Natural killer cell (primary cell): Measurements from ENCODE around the gene HOXC5. TPM values are rescaled to one million over a fixed set of nuclear protein-coding genes. Genes with fewer than 3 reads are reported as not detected.
A peak's percentile ranks its signal among the peaks of the same experiment; 100 is the strongest.

Source experiments
- ATAC-seq, 3 donors: fragments of 150-1000 bp in 2 of 3; fragments of 200-7000 bp in 1 of 3; cut with Tn5 transposase; 1 replicate in 1 of 3; 2 replicates in 2 of 3; pipeline ENCODE4 v1.10.0; 2021; ENCODE audit warnings: mild to moderate bottlenecking in 2 of 3, moderate library complexity in 2 of 3
- DNase-seq, 2 donors: peaks; one replicate each; pipeline versions ENCODE4 v3.0.0 to v3.0.0-alpha.2; 2013 to 2021; ENCODE audit warnings: mixed read lengths in 1 of 2
- H3K27ac ChIP-seq: one replicate; pipeline ENCODE4 v1.5.1; 2013; ENCODE audit warnings: mild to moderate bottlenecking, low read length
- H3K27me3 ChIP-seq: one replicate; pipeline ENCODE4 v1.6.1; 2013; ENCODE audit warnings: low read length; ENCODE audit not compliant: control insufficient read depth, insufficient read depth
- H3K36me3 ChIP-seq: one replicate; pipeline ENCODE4 v1.6.1; 2013; ENCODE audit warnings: low read length; ENCODE audit not compliant: control insufficient read depth, insufficient read depth
- H3K4me1 ChIP-seq: one replicate; pipeline ENCODE4 v1.6.1; 2013; ENCODE audit warnings: low read length; ENCODE audit not compliant: control insufficient read depth, insufficient read depth
- H3K4me3 ChIP-seq: one replicate; pipeline ENCODE4 v1.5.1; 2013; ENCODE audit warnings: low read length
- H3K9me3 ChIP-seq: one replicate; pipeline ENCODE4 v1.6.1; 2013; ENCODE audit warnings: low read length; ENCODE audit not compliant: control insufficient read depth, insufficient read depth
- H3K27ac Mint-ChIP-seq, 2 donors: one replicate each; pipeline ENCODE4 v1.8.0; 2022; ENCODE audit warnings: mild to moderate bottlenecking in 2 of 2, mixed read lengths in 2 of 2, moderate library complexity in 1 of 2
- H3K27me3 Mint-ChIP-seq, 2 donors: one replicate each; pipeline ENCODE4 v1.8.0; 2022; ENCODE audit warnings: low read depth in 2 of 2, mixed read lengths in 2 of 2
- H3K36me3 Mint-ChIP-seq: one replicate; pipeline ENCODE4 v1.8.0; 2022; ENCODE audit warnings: mixed read lengths
- H3K4me1 Mint-ChIP-seq, 2 donors: one replicate each; pipeline ENCODE4 v1.8.0; 2022; ENCODE audit warnings: mixed read lengths in 2 of 2
- H3K4me3 Mint-ChIP-seq: one replicate; pipeline ENCODE4 v1.8.0; 2022; ENCODE audit warnings: mild to moderate bottlenecking, moderate library complexity, mixed read lengths
- H3K9me3 Mint-ChIP-seq, 2 donors: one replicate each; pipeline ENCODE4 v1.8.0; 2022; ENCODE audit warnings: mixed read lengths in 2 of 2
- CTCF ChIP-seq: fragments of 200-600 bp; IDR thresholded peaks from one replicate; pipeline ENCODE4 v1.8.0; 2022; ENCODE audit warnings: antibody characterized with exemption
- WGBS: methylation state at CpG from one replicate; pipeline ENCODE4 v1.1.7; 2013; ENCODE audit warnings: missing lambda C conversion rate; ENCODE audit not compliant: insufficient coverage; 5-methylcytosine and 5-hydroxymethylcytosine counted together
- intact Hi-C: fragments of 100-400 bp; cut with micrococcal nuclease; formaldehyde crosslinking; loops from one replicate; pipeline ENCODE4 v1.14.2; 2022
- total RNA-seq, 4 donors: library from RNA; stranded (reverse); fragments of 120-200 nt in 1 of 4; gene quantifications; one replicate each; pipeline versions ENCODE4 v1.2.3 to v1.2.4, GENCODE V29; 2013 to 2022

The HOXC5 gene
- total RNA-seq, 3 donors from 2014 or later (not counting 1 experiment from before 2014, with no cell fraction given), result 0.20 TPM; not detected in 2

GRCh38 chr12:53994264-53995001 is 38.4 kb upstream of the HOXC5 start:
- peaks cover 78 to 89% of the 10 kb centered on the region in 2 donors for H3K27me3 Mint-ChIP-seq
- H3K4me3 Mint-ChIP-seq, result peak overlapping the region; percentile 91
- no peak for TF ChIP-seq CTCF
- H3K27ac Mint-ChIP-seq, result peak overlapping the region in 1 of 2 donors; percentile 63
- peak in 2 of 3 donors; percentile 20 to 44 for ATAC-seq
- WGBS, result 6% methylated on average over 59 of the region's 60 CpGs
- DNase-seq, result no peak
- peaks cover 53 to 59% of the 10 kb centered on the region in 2 donors for H3K4me1 Mint-ChIP-seq
- Histone ChIP-seq H3K36me3 (no peaks in the 10 kb centered on the region), H3K27me3 (peaks cover 94% of the 10 kb centered on the region), H3K4me1 (peaks cover 42% of the 10 kb centered on the region), H3K27ac (no peak overlapping the region), H3K4me3 (no peak overlapping the region), H3K9me3 (peaks cover 3% of the 10 kb centered on the region)
- H3K36me3 Mint-ChIP-seq, result peaks cover 5% of the 10 kb centered on the region
- intact Hi-C loops, result loop anchor here (5.0 kb wide), 2 partner anchors 37 to 38 kb away; partner anchors contain the start of gene HOXC5
- H3K9me3 Mint-ChIP-seq, result no peaks in the 10 kb centered on the region

GRCh38 chr12:53995002-53995377 is 37.9 kb upstream of the HOXC5 start:
- Histone ChIP-seq H3K4me1 (peaks cover 45% of the 10 kb centered on the region), H3K27ac (no peak overlapping the region), H3K36me3 (no peaks in the 10 kb centered on the region), H3K27me3 (peaks cover 94% of the 10 kb centered on the region), H3K9me3 (peaks cover 3% of the 10 kb centered on the region), H3K4me3 (peak overlapping the region; percentile 43)
- Mint-ChIP-seq H3K27ac (peak overlapping the region in 1 of 2 donors; percentile 29), H3K9me3 (no peaks in the 10 kb centered on the region), H3K27me3 (peaks cover 76 to 89% of the 10 kb centered on the region in 2 donors), H3K4me1 (peaks cover 49 to 53% of the 10 kb centered on the region in 2 donors), H3K4me3 (peak overlapping the region; percentile 91), H3K36me3 (peaks cover 4% of the 10 kb centered on the region)
- WGBS, result 4% methylated on average over 17 of the region's 17 CpGs
- no peak for DNase-seq
- intact Hi-C loops, result loop anchor here (5.0 kb wide), 2 partner anchors 37 to 38 kb away; partner anchors contain the start of gene HOXC5
- TF ChIP-seq CTCF, result no peak
- peak in 1 of 3 donors; percentile 20 for ATAC-seq

- intact Hi-C loops, result loop anchor here (5.0 kb wide), 2 partner anchors 37 to 38 kb away; partner anchors contain the start of gene HOXC5
- Mint-ChIP-seq H3K9me3 (no peaks in the 10 kb centered on the region), H3K4me3 (peak overlapping the region; percentile 91), H3K4me1 (peaks cover 46 to 47% of the 10 kb centered on the region in 2 donors), H3K36me3 (no peaks in the 10 kb centered on the region), H3K27ac (peak overlapping the region in 1 of 2 donors; percentile 81), H3K27me3 (peaks cover 74 to 89% of the 10 kb centered on the region in 2 donors)
- peaks cover 3% of the 10 kb centered on the region for H3K9me3 ChIP-seq
- ATAC-seq, result peak; percentile 50 to 65 (median 53)
- peaks cover 92% of the 10 kb centered on the region for H3K27me3 ChIP-seq
- H3K4me3 ChIP-seq, result peak overlapping the region; percentile 43
- peaks cover 49% of the 10 kb centered on the region for H3K4me1 ChIP-seq
- no peak for TF ChIP-seq CTCF
- H3K36me3 ChIP-seq, result no peaks in the 10 kb centered on the region
- DNase-seq, result peak in 1 of 2 donors; percentile 60
- WGBS, result 2% methylated on average over 48 of the region's 48 CpGs
- no peak overlapping the region for H3K27ac ChIP-seq
These were observed 37.2 kb upstream of the HOXC5 start for GRCh38 chr12:53995378-53996239.
